SK-N-SH (cell line): Measurements from ENCODE around the gene NFE2. TPM values are rescaled to one million over a fixed set of nuclear protein-coding genes. Genes with fewer than 3 reads are reported as not detected.
A peak's percentile ranks its signal among the peaks of the same experiment; 100 is the strongest.

Experiments used
- CTCF ChIA-PET: fragments of 300-600, 350-600 bp; formaldehyde crosslinking; extraction: SDS; loops from one replicate; lab custom pipeline; 2021; lab: Yijun Ruan, JAX
- POLR2A ChIA-PET: fragments of 350-600 bp; sonication (Branson Sonifier 250); formaldehyde crosslinking; extraction: SDS; loops from one replicate; lab custom pipeline; 2020; ENCODE audit warnings: antibody characterized with exemption, inconsistent platforms; lab: Yijun Ruan, JAX
- DNase-seq: peaks from one replicate; pipeline ENCODE4 v3.0.0; 2012
- H2AFZ ChIP-seq: fragments of 200-600 bp; sonication (generic); 2 replicates; pipeline ENCODE4 v1.8.1; 2016; ENCODE audit warnings: antibody characterized with exemption, mild to moderate bottlenecking, low read depth
- H3F3A ChIP-seq: fragments of 200-600 bp; sonication (generic); replicated peaks from 2 replicates; pipeline ENCODE3; 2016; ENCODE audit warnings: antibody characterized with exemption, mild to moderate bottlenecking; ENCODE audit not compliant: insufficient read depth
- H3K27ac ChIP-seq, 2 experiments: fragments of 200-500 bp in 1 of 2; fragments of 200-600 bp in 1 of 2; sonication (Bioruptor generic) in 1 of 2; sonication (generic), shearing (Covaris generic) in 1 of 2; 2 replicates each; pipeline versions ENCODE4 v1.5.1 to v1.6.1; 2014 to 2016; ENCODE audit warnings: low read depth in 2 of 2, inconsistent platforms in 1 of 2, low read length in 1 of 2, mild to moderate bottlenecking in 1 of 2, mixed read lengths in 1 of 2
- H3K27me3 ChIP-seq: fragments of 200-600 bp; sonication (generic), shearing (Covaris generic); 2 replicates; pipeline ENCODE4 v1.6.1; 2016; ENCODE audit warnings: mixed run types; ENCODE audit not compliant: insufficient read depth
- H3K36me3 ChIP-seq, 2 experiments: fragments of 200-500 bp in 1 of 2; fragments of 200-600 bp in 1 of 2; sonication (Bioruptor generic) in 1 of 2; sonication (generic) in 1 of 2; replicated peaks in 1 of 2; 2 replicates each; pipeline versions ENCODE3 to v1.5.1; 2014 to 2016; ENCODE audit warnings: low read length in 1 of 2, mild to moderate bottlenecking in 1 of 2; ENCODE audit not compliant: insufficient read depth in 2 of 2, control insufficient read depth in 1 of 2
- H3K4me1 ChIP-seq, 2 experiments: fragments of 200-500 bp in 1 of 2; fragments of 200-600 bp in 1 of 2; sonication (Bioruptor generic) in 1 of 2; sonication (generic), shearing (Covaris generic) in 1 of 2; 2 replicates each; pipeline versions ENCODE4 v1.5.1 to v1.6.1; 2014 to 2016; ENCODE audit warnings: low read depth in 1 of 2, low read length in 1 of 2, mixed run types in 1 of 2; ENCODE audit not compliant: insufficient read depth in 2 of 2, control insufficient read depth in 1 of 2
- H3K4me2 ChIP-seq: fragments of 200-600 bp; sonication (generic), shearing (Covaris generic); 2 replicates; pipeline ENCODE4 v1.6.1; 2017; ENCODE audit warnings: mixed run types
- H3K4me3 ChIP-seq, 2 experiments: fragments of 200-500 bp in 1 of 2; fragments of 200-600 bp in 1 of 2; sonication (Bioruptor generic) in 1 of 2; sonication (generic), shearing (Covaris generic) in 1 of 2; 2 replicates each; pipeline versions ENCODE4 v1.5.1 to v1.8.1; 2014 to 2016; ENCODE audit warnings: low read depth in 2 of 2, inconsistent platforms in 1 of 2, low read length in 1 of 2, mild to moderate bottlenecking in 1 of 2, mixed read lengths in 1 of 2, moderate library complexity in 1 of 2
- H3K79me2 ChIP-seq: fragments of 200-600 bp; sonication (generic); 2 replicates; pipeline ENCODE4 v1.8.1; 2017; ENCODE audit warnings: mild to moderate bottlenecking; ENCODE audit not compliant: insufficient read depth
- H3K9ac ChIP-seq: fragments of 200-600 bp; sonication (generic); 2 replicates; pipeline ENCODE4 v1.6.1; 2017; ENCODE audit warnings: mixed run types
- H3K9me2 ChIP-seq: fragments of 200-600 bp; sonication (generic); 2 replicates; pipeline ENCODE4 v1.6.1; 2017; ENCODE audit warnings: mixed run types
- H3K9me3 ChIP-seq: fragments of 200-600 bp; sonication (generic); 2 replicates; pipeline ENCODE4 v1.6.1; 2017; ENCODE audit warnings: mixed run types, mild to moderate bottlenecking, moderate library complexity
- H4K20me1 ChIP-seq: fragments of 200-600 bp; sonication (generic); 2 replicates; pipeline ENCODE4 v1.6.1; 2017; ENCODE audit warnings: mild to moderate bottlenecking, mixed run types; ENCODE audit not compliant: insufficient read depth
- ELF1 ChIP-seq: IDR thresholded peaks from 2 replicates; pipeline ENCODE4 v1.4.0; 2012
- EZH2phosphoT487 ChIP-seq: fragments of 200-600 bp; sonication (generic); IDR thresholded peaks from 2 replicates; pipeline ENCODE4 v1.6.1; 2017; ENCODE audit warnings: low read depth, mixed run types, mild to moderate bottlenecking, antibody characterized with exemption, moderate library complexity, borderline replicate concordance
- FOSL2 ChIP-seq: IDR thresholded peaks from 2 replicates; pipeline ENCODE4 v1.4.0; 2012; ENCODE audit warnings: low read depth, mild to moderate bottlenecking, moderate library complexity, borderline replicate concordance
- FOXJ3 ChIP-seq: sonication (generic); formaldehyde crosslinking; IDR thresholded peaks from 2 replicates; pipeline ENCODE4 v1.5.1; 2020; ENCODE audit warnings: mild to moderate bottlenecking, missing genetic modification reagents
- FOXM1 ChIP-seq: IDR thresholded peaks from 2 replicates; pipeline ENCODE4 v1.4.0; 2012; ENCODE audit warnings: low read depth, mild to moderate bottlenecking
- GABPA ChIP-seq: IDR thresholded peaks from 2 replicates; pipeline ENCODE4 v1.4.0; 2012; ENCODE audit warnings: low read depth, mild to moderate bottlenecking
- MAX ChIP-seq: IDR thresholded peaks from 2 replicates; pipeline ENCODE4 v1.4.0; 2012; ENCODE audit warnings: low read depth
- NFIC ChIP-seq: IDR thresholded peaks from 2 replicates; pipeline ENCODE4 v1.4.0; 2012; ENCODE audit warnings: borderline replicate concordance
- NRF1 ChIP-seq: IDR thresholded peaks from 2 replicates; pipeline ENCODE4 v1.6.1; 2012; ENCODE audit warnings: low read depth, mild to moderate bottlenecking, low read length
- PBX3 ChIP-seq: IDR thresholded peaks from 2 replicates; pipeline ENCODE4; 2012
- RAD21 ChIP-seq: IDR thresholded peaks from 2 replicates; pipeline ENCODE4 v1.6.1; 2012; ENCODE audit warnings: mild to moderate bottlenecking, low read length
- RCOR1 ChIP-seq: fragments of 150-350 bp; IDR thresholded peaks from 2 replicates; pipeline ENCODE4 v1.6.1; 2017; ENCODE audit warnings: antibody characterized with exemption, low read length
- RFX5 ChIP-seq: IDR thresholded peaks from 2 replicates; pipeline ENCODE4 v1.6.1; 2012; ENCODE audit warnings: mild to moderate bottlenecking, improper control_type of control experiment, low read length
- SMC3 ChIP-seq: IDR thresholded peaks from 2 replicates; pipeline ENCODE4 v1.6.1; 2012; ENCODE audit warnings: low read depth, low read length, improper control_type of control experiment
- TCF12 ChIP-seq: IDR thresholded peaks from 2 replicates; pipeline ENCODE4 v1.4.0; 2012
- USF1 ChIP-seq: IDR thresholded peaks from 2 replicates; pipeline ENCODE4 v1.4.0; 2012; ENCODE audit warnings: low read depth, borderline replicate concordance
- YY1 ChIP-seq: IDR thresholded peaks from 2 replicates; pipeline ENCODE4 v1.4.0; 2012; ENCODE audit warnings: low read depth, mild to moderate bottlenecking
- ZBTB33 ChIP-seq: IDR thresholded peaks from 2 replicates; pipeline ENCODE4 v1.4.0; 2012; ENCODE audit warnings: low read depth, borderline replicate concordance
- WGBS: methylation state at CpG from one replicate; pipeline ENCODE4 v1.1.6; 2017; ENCODE audit warnings: low lambda C conversion rate; 5-methylcytosine and 5-hydroxymethylcytosine counted together
- polyA plus RNA-seq, 3 experiments: library from polyadenylated mRNA; depleted of rRNA; stranded (reverse); fragments of >200 nt; gene quantifications; 2 replicates each; pipeline ENCODE4 v1.2.3, GENCODE V29; 2012
- TF ChIP-seq, protein P1 (sequence below): fragments of 150-350 bp; IDR thresholded peaks from 2 replicates; pipeline ENCODE4 v1.6.1; 2017; ENCODE audit warnings: antibody characterized with exemption, low read length, low read depth, borderline replicate concordance

Gene NFE2
- polyA plus RNA-seq, 1 of the 3 experiments (the other 2 are of a cell fraction) = 0.25 TPM

DNA sequence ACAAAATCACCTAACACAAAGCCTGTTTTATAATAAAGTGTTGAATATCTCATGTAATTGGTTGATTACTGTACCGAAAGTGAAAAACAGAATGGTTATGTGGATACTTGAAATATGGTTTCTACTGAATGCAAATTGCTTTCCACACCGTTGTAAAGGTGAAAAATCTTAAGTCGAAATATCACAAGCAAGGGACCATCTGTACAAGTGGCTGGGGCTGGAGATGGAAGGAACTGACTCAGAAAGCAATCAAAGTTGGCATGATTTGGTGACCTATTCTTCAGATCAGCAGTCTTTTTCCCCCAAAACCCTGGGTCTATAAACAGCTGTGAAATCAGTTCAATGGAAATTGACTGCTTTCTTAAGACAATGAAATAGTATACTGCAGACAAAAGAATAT, 24.4 kb downstream of the NFE2 start:
- Histone ChIP-seq H3K9me3 (no peaks in the 10 kb centered on the region), H2AFZ (no peak overlapping the region), H3K4me1 (peaks cover 6% of the 10 kb centered on the region in 2 experiments; a peak in 3 of 4 replicates), H3F3A (peaks cover 25% of the 10 kb centered on the region), H3K9ac (no peak overlapping the region), H4K20me1 (peaks cover 3% of the 10 kb centered on the region), H3K36me3 (peaks cover 15 to 25% of the 10 kb centered on the region in 2 experiments), H3K4me2 (no peak overlapping the region), H3K4me3 (no peak overlapping the region), H3K79me2 (peaks cover 87% of the 10 kb centered on the region), H3K27me3 (no peaks in the 10 kb centered on the region), H3K9me2 (no peaks in the 10 kb centered on the region), H3K27ac (0 out of 4 replicates have a peak overlapping the region, but pooled peaks of 1 of the 2 experiments have one; percentile 93)
- WGBS = 97% methylated on average over 3 of the region's 3 CpGs
- POLR2A ChIA-PET = interaction anchor here (0.6 kb wide), 1 partner anchor 17 kb away, joined by 3 read pairs; no protein-coding TSS in a partner anchor
- no peak for DNase-seq
- CTCF ChIA-PET = interaction anchor here (0.8 to 2.4 kb wide), 4 partner anchors 12 to 84 kb away, joined by 3 to 9 read pairs (median 4); no protein-coding TSS in a partner anchor
- TF ChIP-seq ZBTB33 (no peak), NFIC (no peak), RAD21 (no peak), PBX3 (no peak), SMC3 (no peak), RFX5 (no peak), NRF1 (no peak), TCF12 (no peak), FOSL2 (no peak), GABPA (no peak), EZH2phosphoT487 (no peak), ELF1 (no peak), FOXJ3 (CRISPR knock-in tag) (no peak), USF1 (no peak), YY1 (no peak), RCOR1 (no peak), FOXM1 (no peak), MAX (no peak)
- TF ChIP-seq, protein P1, sequence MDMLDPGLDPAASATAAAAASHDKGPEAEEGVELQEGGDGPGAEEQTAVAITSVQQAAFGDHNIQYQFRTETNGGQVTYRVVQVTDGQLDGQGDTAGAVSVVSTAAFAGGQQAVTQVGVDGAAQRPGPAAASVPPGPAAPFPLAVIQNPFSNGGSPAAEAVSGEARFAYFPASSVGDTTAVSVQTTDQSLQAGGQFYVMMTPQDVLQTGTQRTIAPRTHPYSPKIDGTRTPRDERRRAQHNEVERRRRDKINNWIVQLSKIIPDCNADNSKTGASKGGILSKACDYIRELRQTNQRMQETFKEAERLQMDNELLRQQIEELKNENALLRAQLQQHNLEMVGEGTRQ = no peak
